Astrocyte (in vitro differentiated cells and primary cell): ENCODE data around the gene ITFG1. TPM values are rescaled to one million over a fixed set of nuclear protein-coding genes. Genes with fewer than 3 reads are reported as not detected.

ENCODE experiments used
- DNase-seq: peaks from one replicate; pipeline ENCODE4 v3.0.0-alpha.2; 2010; ENCODE audit warnings: low read depth
- FAIRE-seq: peaks from 2 replicates; lab custom pipeline; 2011; peaks lifted over from hg19 to GRCh38; lab: Jason Lieb, UNC
- H2AFZ ChIP-seq: 2 replicates; pipeline ENCODE4 v1.6.0; 2012; ENCODE audit warnings: low read depth, low read length, inconsistent platforms
- H3K27ac ChIP-seq: 2 replicates; pipeline ENCODE4 v1.5.1; 2011; ENCODE audit warnings: low read depth, low read length, inconsistent platforms
- H3K27me3 ChIP-seq: 2 replicates; pipeline ENCODE4 v1.6.0; 2011; ENCODE audit warnings: low read length, inconsistent platforms; ENCODE audit not compliant: insufficient read depth
- H3K36me3 ChIP-seq: 2 replicates; pipeline ENCODE4 v1.5.1; 2011; ENCODE audit warnings: low read length, inconsistent platforms; ENCODE audit not compliant: insufficient read depth
- H3K4me1 ChIP-seq: 2 replicates; pipeline ENCODE4 v1.5.1; 2011; ENCODE audit warnings: low read length, inconsistent platforms; ENCODE audit not compliant: insufficient read depth
- H3K4me2 ChIP-seq: 2 replicates; pipeline ENCODE4 v1.6.0; 2012; ENCODE audit warnings: low read length, inconsistent platforms
- H3K4me3 ChIP-seq: 2 replicates; pipeline ENCODE4 v1.5.1; 2011; ENCODE audit warnings: low read depth, mild to moderate bottlenecking, low read length, inconsistent platforms; ENCODE audit not compliant: insufficient read depth
- H3K79me2 ChIP-seq: 2 replicates; pipeline ENCODE4 v1.6.0; 2012; ENCODE audit warnings: mild to moderate bottlenecking, low read length, inconsistent platforms; ENCODE audit not compliant: insufficient read depth
- H3K9ac ChIP-seq: 2 replicates; pipeline ENCODE4 v1.6.0; 2012; ENCODE audit warnings: mild to moderate bottlenecking, low read length, inconsistent platforms
- H3K9me3 ChIP-seq: 2 replicates; pipeline ENCODE4 v1.5.1; 2012; ENCODE audit warnings: low read depth, mild to moderate bottlenecking, low read length, inconsistent platforms; ENCODE audit not compliant: insufficient read depth
- H4K20me1 ChIP-seq: 2 replicates; pipeline ENCODE4 v1.6.0; 2012; ENCODE audit warnings: low read length, inconsistent platforms; ENCODE audit not compliant: insufficient read depth
- H3K27ac Mint-ChIP-seq: one replicate; pipeline ENCODE4 v1.8.0; 2021; ENCODE audit warnings: mild to moderate bottlenecking, mixed read lengths; ENCODE audit not compliant: unreplicated experiment
- H3K27me3 Mint-ChIP-seq: one replicate; pipeline ENCODE4 v1.8.0; 2021; ENCODE audit warnings: low read depth, mixed read lengths; ENCODE audit not compliant: unreplicated experiment
- H3K36me3 Mint-ChIP-seq: one replicate; pipeline ENCODE4 v1.8.0; 2021; ENCODE audit warnings: low read depth, mixed read lengths; ENCODE audit not compliant: unreplicated experiment
- H3K4me1 Mint-ChIP-seq: one replicate; pipeline ENCODE4 v1.8.0; 2021; ENCODE audit warnings: low read depth, mixed read lengths; ENCODE audit not compliant: unreplicated experiment
- H3K4me3 Mint-ChIP-seq: one replicate; pipeline ENCODE4 v1.8.0; 2021; ENCODE audit warnings: mild to moderate bottlenecking, moderate library complexity, mixed read lengths; ENCODE audit not compliant: unreplicated experiment
- H3K9me3 Mint-ChIP-seq: one replicate; pipeline ENCODE4 v1.8.0; 2021; ENCODE audit warnings: mild to moderate bottlenecking, mixed read lengths; ENCODE audit not compliant: unreplicated experiment
- CTCF ChIP-seq: IDR thresholded peaks from 2 replicates; pipeline ENCODE4 v1.5.1; 2011; ENCODE audit warnings: low read depth, mild to moderate bottlenecking, inconsistent platforms, low read length, moderate library complexity; ENCODE audit not compliant: insufficient read depth
- EZH2 ChIP-seq: IDR thresholded peaks from 2 replicates; pipeline ENCODE4 v1.6.1; 2012; ENCODE audit warnings: mild to moderate bottlenecking, low read length, inconsistent platforms; ENCODE audit not compliant: insufficient read depth
- total RNA-seq: library from RNA; stranded (reverse); gene quantifications from 2 replicates; pipeline ENCODE4 v1.2.1, GENCODE V29; 2021

ITFG1 gene
- total RNA-seq, 1 donor from 2014 or later, result 52.7 TPM

- Mint-ChIP-seq H3K27ac (no peak overlapping the region), H3K36me3 (peaks cover 3% of the 10 kb centered on the region), H3K27me3 (no peaks in the 10 kb centered on the region), H3K9me3 (no peaks in the 10 kb centered on the region), H3K4me3 (no peak overlapping the region), H3K4me1 (no peaks in the 10 kb centered on the region)
- H3K9ac ChIP-seq, result no peak overlapping the region
- H4K20me1 ChIP-seq, result no peaks in the 10 kb centered on the region
- no peaks in the 10 kb centered on the region for H3K79me2 ChIP-seq
- H3K27ac ChIP-seq, result no peak overlapping the region
- no peak overlapping the region for H3K4me3 ChIP-seq
- H3K36me3 ChIP-seq, result no peaks in the 10 kb centered on the region
- H3K4me1 ChIP-seq, result no peaks in the 10 kb centered on the region
- TF ChIP-seq CTCF (no peak), EZH2 (no peak)
- DNase-seq (no peak), FAIRE-seq (no peak)
- no peaks in the 10 kb centered on the region for H3K9me3 ChIP-seq
- no peak overlapping the region for H3K4me2 ChIP-seq
- H2AFZ ChIP-seq, result no peak overlapping the region
- no peaks in the 10 kb centered on the region for H3K27me3 ChIP-seq
These were observed 247.0 kb downstream of the ITFG1 start for GRCh38 chr16:47213761-47214440.

- Histone ChIP-seq H3K9ac (no peak overlapping the region), H3K4me3 (no peak overlapping the region), H3K9me3 (no peaks in the 10 kb centered on the region), H3K27me3 (no peaks in the 10 kb centered on the region), H3K4me2 (no peak overlapping the region), H3K36me3 (no peaks in the 10 kb centered on the region), H3K79me2 (no peaks in the 10 kb centered on the region), H4K20me1 (no peaks in the 10 kb centered on the region), H2AFZ (no peak overlapping the region), H3K4me1 (no peaks in the 10 kb centered on the region), H3K27ac (no peak overlapping the region)
- TF ChIP-seq CTCF (no peak), EZH2 (no peak)
- Mint-ChIP-seq H3K36me3 (peaks cover 3% of the 10 kb centered on the region), H3K27me3 (no peaks in the 10 kb centered on the region), H3K4me3 (no peak overlapping the region), H3K27ac (no peak overlapping the region), H3K9me3 (no peaks in the 10 kb centered on the region), H3K4me1 (no peaks in the 10 kb centered on the region)
- DNase-seq (no peak), FAIRE-seq (no peak)
These were observed 249.6 kb downstream of the ITFG1 start for GRCh38 chr16:47211218-47211617.
